Psoas muscle (tissue), 8 donors: ENCODE measurements around the gene NOD1. TPM values are rescaled to one million over a fixed set of nuclear protein-coding genes. Genes with fewer than 3 reads are reported as not detected.
"Not testable (repeated sequence)": the region's sequence is repeated elsewhere in the genome, so short reads cannot be mapped to it uniquely, and the experiment has no call there.

ENCODE experiments used
- ATAC-seq, 4 donors: fragments of 200-7000 bp; cut with Tn5 transposase; one replicate each; pipeline ENCODE4 v1.9.1; 2020; ENCODE audit warnings: moderate library complexity in 3 of 4, mild to moderate bottlenecking in 2 of 4
- DNase-seq, 2 donors: peaks; one replicate each; pipeline ENCODE4 v3.0.0-alpha.2; 2020
- H3K27ac ChIP-seq: fragments of 200-600 bp; one replicate; pipeline ENCODE4 v1.8.0; 2022
- H3K27me3 ChIP-seq, 3 donors: fragments of 200-600 bp in 1 of 3; one replicate each; pipeline versions ENCODE4 v1.6.1 to v1.8.0; 2013 to 2022; ENCODE audit warnings: low read length in 2 of 3, mild to moderate bottlenecking in 2 of 3, moderate library complexity in 1 of 3; ENCODE audit not compliant: insufficient read depth in 3 of 3
- H3K36me3 ChIP-seq, 2 donors: fragments of 200-600 bp in 1 of 2; one replicate each; pipeline versions ENCODE4 v1.6.1 to v1.8.0; 2013 to 2022; ENCODE audit warnings: low read depth in 1 of 2, mild to moderate bottlenecking in 1 of 2, moderate library complexity in 1 of 2; ENCODE audit not compliant: insufficient read depth in 1 of 2
- H3K4me1 ChIP-seq: fragments of 200-600 bp; one replicate; pipeline ENCODE4 v1.8.0; 2022
- H3K4me3 ChIP-seq: fragments of 200-600 bp; one replicate; pipeline ENCODE4 v1.8.0; 2022; ENCODE audit warnings: mild to moderate bottlenecking
- H3K9me3 ChIP-seq: fragments of 200-600 bp; one replicate; pipeline ENCODE4 v1.8.0; 2022
- WGBS, 3 donors: extraction: QIAGEN DNeasy Blood & Tissue Kit; methylation state at CpG; one replicate each; pipeline versions ENCODE4 v1.1.6 to v1.1.7; 2013; 5-methylcytosine and 5-hydroxymethylcytosine counted together
- intact Hi-C, 2 donors: fragments of 100-400 bp; cut with DNase I; formaldehyde crosslinking; loops; one replicate each; pipeline versions ENCODE4 v1.11.0 to v1.14.2; 2022
- polyA plus RNA-seq, 3 donors: library from polyadenylated mRNA; stranded (reverse); fragments of 200-250 nt; gene quantifications; one replicate each; pipeline ENCODE4 v1.2.3, GENCODE V29; 2013
- total RNA-seq, 4 donors: library from RNA; stranded (reverse); fragmentation: NEBNext Ultra II Directional in 2 of 4; extraction: Animal tissue kit (Norgen Biotek cat#: 25700) in 2 of 4; gene quantifications; one replicate each; pipeline versions ENCODE4 v1.2.1 to v1.2.4, GENCODE V29; 2021 to 2023
- TF ChIP-seq, protein P1 (sequence below): fragments of 200-600 bp; IDR thresholded peaks from one replicate; pipeline ENCODE4 v1.8.0; 2022; ENCODE audit warnings: antibody characterized with exemption
- donor health status: healthy with polysubstance abuse.
- donor health status: DM: no; HTN: no; CAD: no; lungs with moderate emphysema.
- donor health status: Bipolar disorder and iron deficiency.
- donor health status: healthy.
- donor health status: DM: yes; HTN: yes; CAD: no.
- donor health status: DM: no; HTN: no; CAD: no.
- donor health status: DM: no; HTN: no; CAD: no.
- donor health status: DM: yes; HTN: yes; CAD: no.

NOD1 gene
- total and polyA plus RNA-seq, 7 donors: 1.7 to 4.1 (median 2.6) TPM

DNA sequence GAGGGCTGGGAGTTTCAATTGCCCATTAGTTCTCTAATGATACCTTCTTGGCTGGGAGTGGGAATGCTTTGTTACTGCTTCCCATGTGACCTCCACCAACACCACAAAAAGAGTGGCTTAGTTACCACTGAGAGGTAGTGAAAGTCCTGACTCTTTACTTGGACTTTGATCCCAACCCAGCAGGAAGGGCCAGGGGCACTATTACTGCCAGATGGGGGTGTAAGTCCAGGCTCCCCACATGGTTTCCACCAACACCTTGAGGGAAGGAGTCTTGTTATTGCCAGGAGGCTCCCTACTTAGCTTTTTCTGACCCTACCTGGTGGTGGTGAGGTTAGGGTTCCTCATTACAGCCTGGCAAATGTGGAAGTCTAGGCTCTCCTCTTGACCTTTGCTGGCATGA, 14.6 kb upstream of the NOD1 start:
- Histone ChIP-seq H3K27me3 (no peaks in the 10 kb centered on the region), H3K36me3 (peaks cover 0 to 20% of the 10 kb centered on the region in 2 donors), H3K27ac (no peak overlapping the region), H3K4me3 (no peak overlapping the region), H3K9me3 (peaks cover 7% of the 10 kb centered on the region), H3K4me1 (no peaks in the 10 kb centered on the region)
- no peak for DNase-seq
- intact Hi-C loops: no loop called here
- ATAC-seq: no peak
- TF ChIP-seq, protein P1, sequence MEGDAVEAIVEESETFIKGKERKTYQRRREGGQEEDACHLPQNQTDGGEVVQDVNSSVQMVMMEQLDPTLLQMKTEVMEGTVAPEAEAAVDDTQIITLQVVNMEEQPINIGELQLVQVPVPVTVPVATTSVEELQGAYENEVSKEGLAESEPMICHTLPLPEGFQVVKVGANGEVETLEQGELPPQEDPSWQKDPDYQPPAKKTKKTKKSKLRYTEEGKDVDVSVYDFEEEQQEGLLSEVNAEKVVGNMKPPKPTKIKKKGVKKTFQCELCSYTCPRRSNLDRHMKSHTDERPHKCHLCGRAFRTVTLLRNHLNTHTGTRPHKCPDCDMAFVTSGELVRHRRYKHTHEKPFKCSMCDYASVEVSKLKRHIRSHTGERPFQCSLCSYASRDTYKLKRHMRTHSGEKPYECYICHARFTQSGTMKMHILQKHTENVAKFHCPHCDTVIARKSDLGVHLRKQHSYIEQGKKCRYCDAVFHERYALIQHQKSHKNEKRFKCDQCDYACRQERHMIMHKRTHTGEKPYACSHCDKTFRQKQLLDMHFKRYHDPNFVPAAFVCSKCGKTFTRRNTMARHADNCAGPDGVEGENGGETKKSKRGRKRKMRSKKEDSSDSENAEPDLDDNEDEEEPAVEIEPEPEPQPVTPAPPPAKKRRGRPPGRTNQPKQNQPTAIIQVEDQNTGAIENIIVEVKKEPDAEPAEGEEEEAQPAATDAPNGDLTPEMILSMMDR: no peak

DNA sequence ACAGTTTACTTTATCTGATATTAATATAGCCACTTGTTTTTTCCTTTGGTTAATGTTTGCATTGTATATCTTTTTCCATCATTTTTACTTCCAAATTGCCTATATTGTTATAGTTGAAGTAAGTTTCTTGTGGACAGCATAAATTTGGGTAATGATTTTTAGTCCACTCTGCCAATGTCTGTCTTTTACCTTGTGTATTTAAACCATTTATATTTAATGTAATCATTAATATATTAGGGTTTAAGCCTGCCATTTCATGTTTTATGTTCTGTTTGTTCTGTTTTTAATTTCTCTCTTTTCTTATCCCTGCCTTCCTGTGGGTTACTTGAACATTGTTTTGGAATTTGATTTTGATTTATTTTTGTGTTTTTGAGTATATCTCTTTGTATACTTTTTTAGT, 12.8 kb upstream of the NOD1 start:
- H3K27ac ChIP-seq: no peak overlapping the region
- intact Hi-C loops: no loop called here
- TF ChIP-seq, protein P1: no peak

DNA sequence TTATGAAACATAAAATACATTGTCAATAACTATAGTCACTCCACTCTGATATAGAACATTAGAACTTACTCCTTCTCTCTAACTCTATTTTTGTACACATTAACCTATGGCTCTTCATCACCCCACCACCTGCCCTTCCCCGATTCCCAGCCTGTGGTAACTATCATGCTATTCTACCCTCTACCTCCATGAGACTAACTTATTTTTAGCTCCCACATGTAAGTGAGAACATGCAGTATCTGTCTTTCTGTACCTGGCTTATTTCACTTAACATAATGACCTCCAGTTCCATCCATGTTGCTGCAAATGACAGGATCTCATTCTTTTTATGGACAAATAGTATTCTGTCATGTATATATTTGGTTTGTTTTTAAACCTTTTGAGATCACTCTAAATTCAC, 8.8 kb upstream of the NOD1 start:
- Histone ChIP-seq H3K27me3 (no peaks in the 10 kb centered on the region), H3K27ac (no peak overlapping the region), H3K4me1 (no peaks in the 10 kb centered on the region), H3K9me3 (peaks cover 7% of the 10 kb centered on the region), H3K36me3 (no peaks in the 10 kb centered on the region), H3K4me3 (no peak overlapping the region)
- ATAC-seq (peak in 1 of 4 donors; percentile 32), DNase-seq (no peak)
- TF ChIP-seq, protein P1: no peak
- intact Hi-C loops: no loop called here
- WGBS, 3 donors: 24 to 53% (median 33%) methylated on average over 1 of the region's 1 CpG

More for the DNA sequence above, 12.8 kb upstream of the NOD1 start:
- ATAC-seq (no peak), DNase-seq (no peak)
- Histone ChIP-seq H3K4me1 (no peaks in the 10 kb centered on the region), H3K9me3 (peaks cover 7% of the 10 kb centered on the region), H3K36me3 (peaks cover 0 to 2% of the 10 kb centered on the region in 2 donors), H3K4me3 (no peak overlapping the region), H3K27me3 (no peaks in the 10 kb centered on the region)

DNA sequence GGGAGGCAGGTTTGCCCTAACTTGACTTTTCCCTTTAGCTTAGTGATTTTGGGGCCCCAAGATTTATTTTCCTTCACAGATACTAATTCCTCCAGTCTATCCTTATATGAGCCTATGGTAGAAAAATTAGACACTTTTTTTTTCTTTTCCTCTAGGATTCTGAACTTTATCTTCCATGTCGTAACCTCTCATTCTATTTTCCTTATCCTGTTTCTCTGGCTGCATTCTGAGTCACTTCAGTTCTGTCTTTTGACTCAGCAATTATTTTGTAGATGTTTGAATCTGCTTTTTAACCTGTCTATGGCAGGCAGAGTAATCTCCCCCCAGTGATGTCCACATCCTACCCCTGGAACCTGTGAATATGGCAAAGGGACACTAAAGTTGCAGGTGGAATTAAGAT, 7.1 kb upstream of the NOD1 start:
- H3K4me3 ChIP-seq: no peak overlapping the region
- no peak for DNase-seq
- H3K9me3 ChIP-seq: no peaks in the 10 kb centered on the region
- no peaks in the 10 kb centered on the region for H3K27me3 ChIP-seq
- intact Hi-C loops: no loop called here
- TF ChIP-seq, protein P1: no peak
- no peaks in the 10 kb centered on the region for H3K4me1 ChIP-seq
- H3K27ac ChIP-seq: no peak overlapping the region
- H3K36me3 ChIP-seq: no peaks in the 10 kb centered on the region
- WGBS, 3 donors: 86 to 100% (median 98%) methylated on average over 1 of the region's 1 CpG
- ATAC-seq: no peak

DNA sequence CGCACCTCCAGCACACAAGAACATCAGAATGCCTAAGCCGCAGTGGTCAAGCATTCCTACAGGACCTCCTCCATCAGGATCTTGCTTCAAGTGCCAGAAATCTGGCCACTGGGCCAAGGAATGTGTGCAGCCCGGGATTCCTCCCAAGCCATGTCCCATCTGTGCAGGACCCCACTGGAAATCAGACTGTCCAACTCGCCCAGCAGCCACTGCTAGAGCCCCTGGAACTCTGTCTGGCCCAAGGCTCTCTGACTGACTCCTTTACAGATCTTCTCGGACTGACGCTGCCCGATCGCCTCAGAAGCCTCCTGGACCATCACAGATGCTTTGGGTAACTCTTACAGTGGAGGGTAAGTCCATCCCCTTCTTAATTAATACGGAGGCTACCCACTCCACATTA, 2.8 kb upstream of the NOD1 start:
- H3K36me3 ChIP-seq, H3K27me3 ChIP-seq, intact Hi-C loops, H3K4me3 ChIP-seq, ATAC-seq, H3K9me3 ChIP-seq, H3K27ac ChIP-seq, DNase-seq: not testable (repeated sequence)
- H3K4me1 ChIP-seq: peaks cover 10% of the 10 kb centered on the region
- 82 to 93% (median 90%) methylated on average over 9 of the region's 9 CpGs for WGBS, 3 donors
